HEK293 (cell line): ENCODE data around the gene PRDM11.

Source experiments
- CTCF ChIA-PET: fragments of 350-600 bp; formaldehyde crosslinking; extraction: SDS; loops from one replicate; lab custom pipeline; 2021; ENCODE audit warnings: antibody characterized with exemption; lab: Yijun Ruan, JAX
- POLR2A ChIA-PET: fragments of 300-600 bp; formaldehyde crosslinking; extraction: SDS; loops from one replicate; lab custom pipeline; 2020; ENCODE audit warnings: antibody characterized with exemption, inconsistent platforms; lab: Yijun Ruan, JAX
- H3K27ac ChIP-seq: fragments of 200-500 bp; sonication (Bioruptor generic); 2 replicates; pipeline ENCODE4 v1.5.1; 2014; ENCODE audit warnings: low read depth, low read length, control low read depth, inconsistent platforms; ENCODE audit errors: extremely low read depth
- H3K36me3 ChIP-seq, 2 experiments: fragments of 200-500 bp in 1 of 2; sonication (Bioruptor generic) in 1 of 2; 1 replicate in 1 of 2; 2 replicates in 1 of 2; pipeline ENCODE4 v1.5.1; 2014 to 2017; ENCODE audit warnings: inconsistent platforms in 2 of 2, low read length in 2 of 2; ENCODE audit not compliant: control insufficient read depth in 2 of 2, insufficient read depth in 1 of 2
- H3K4me1 ChIP-seq: fragments of 200-500 bp; sonication (Bioruptor generic); 2 replicates; pipeline ENCODE4 v1.5.1; 2014; ENCODE audit warnings: mild to moderate bottlenecking, low read length, inconsistent platforms; ENCODE audit not compliant: control insufficient read depth, insufficient read depth
- H3K4me3 ChIP-seq: 2 replicates; pipeline ENCODE4 v1.5.1; 2011; ENCODE audit warnings: low read depth, mild to moderate bottlenecking, control low read depth, low read length, moderate library complexity
- H3K9me3 ChIP-seq: fragments of 200-500 bp; sonication (Bioruptor generic); 2 replicates; pipeline ENCODE4 v1.5.1; 2014; ENCODE audit warnings: low read depth, low read length, inconsistent platforms; ENCODE audit not compliant: control insufficient read depth, insufficient read depth
- GLIS1 ChIP-seq: fragments of 450-650 bp; formaldehyde crosslinking; IDR thresholded peaks from 2 replicates; pipeline ENCODE4 v1.5.1; 2016; ENCODE audit warnings: missing biosample characterization, missing genetic modification characterization
- KLF10 ChIP-seq: fragments of 450-650 bp; IDR thresholded peaks from 2 replicates; pipeline ENCODE4 v1.5.1; 2018; ENCODE audit warnings: missing biosample characterization, mild to moderate bottlenecking, missing genetic modification characterization
- KLF17 ChIP-seq: fragments of 450-650 bp; formaldehyde crosslinking; IDR thresholded peaks from 2 replicates; pipeline ENCODE4 v1.5.1; 2016; ENCODE audit warnings: missing biosample characterization, missing genetic modification characterization
- ZBTB6 ChIP-seq: fragments of 450-650 bp; formaldehyde crosslinking; IDR thresholded peaks from 2 replicates; pipeline ENCODE4 v1.5.1; 2017; ENCODE audit warnings: missing biosample characterization, missing genetic modification characterization
- ZNF394 ChIP-seq: fragments of 450-650 bp; formaldehyde crosslinking; IDR thresholded peaks from 2 replicates; pipeline ENCODE4 v1.5.1; 2016; ENCODE audit warnings: missing biosample characterization, missing genetic modification characterization, mild to moderate bottlenecking, moderate library complexity, borderline replicate concordance
- ZNF521 ChIP-seq: fragments of 450-650 bp; formaldehyde crosslinking; IDR thresholded peaks from 2 replicates; pipeline ENCODE4 v1.5.1; 2017; ENCODE audit warnings: missing biosample characterization, mild to moderate bottlenecking, missing genetic modification characterization
- ZNF558 ChIP-seq: fragments of 450-650 bp; formaldehyde crosslinking; IDR thresholded peaks from 2 replicates; pipeline ENCODE4 v1.5.1; 2016; ENCODE audit warnings: missing biosample characterization, missing genetic modification characterization
- ZNF623 ChIP-seq: fragments of 450-650 bp; formaldehyde crosslinking; IDR thresholded peaks from 2 replicates; pipeline ENCODE4 v1.5.1; 2016; ENCODE audit warnings: missing biosample characterization, missing genetic modification characterization
- TF ChIP-seq, protein P1 (sequence below): fragments of 450-650 bp; formaldehyde crosslinking; IDR thresholded peaks from 2 replicates; pipeline ENCODE4 v1.5.1; 2016; ENCODE audit warnings: missing biosample characterization, missing genetic modification characterization
- TF ChIP-seq, protein P2 (sequence below): fragments of 450-650 bp; formaldehyde crosslinking; IDR thresholded peaks from 2 replicates; pipeline ENCODE4 v1.5.1; 2016; ENCODE audit warnings: missing biosample characterization, missing genetic modification characterization
- TF ChIP-seq, protein P3 (sequence below): fragments of 450-650 bp; formaldehyde crosslinking; IDR thresholded peaks from 2 replicates; pipeline ENCODE4 v1.5.1; 2017; ENCODE audit warnings: missing biosample characterization, missing genetic modification characterization
- TF ChIP-seq, protein P4 (sequence below): fragments of 450-650 bp; formaldehyde crosslinking; IDR thresholded peaks from 2 replicates; pipeline ENCODE4 v1.5.1; 2016; ENCODE audit warnings: missing biosample characterization, missing genetic modification characterization

Gene PRDM11

DNA sequence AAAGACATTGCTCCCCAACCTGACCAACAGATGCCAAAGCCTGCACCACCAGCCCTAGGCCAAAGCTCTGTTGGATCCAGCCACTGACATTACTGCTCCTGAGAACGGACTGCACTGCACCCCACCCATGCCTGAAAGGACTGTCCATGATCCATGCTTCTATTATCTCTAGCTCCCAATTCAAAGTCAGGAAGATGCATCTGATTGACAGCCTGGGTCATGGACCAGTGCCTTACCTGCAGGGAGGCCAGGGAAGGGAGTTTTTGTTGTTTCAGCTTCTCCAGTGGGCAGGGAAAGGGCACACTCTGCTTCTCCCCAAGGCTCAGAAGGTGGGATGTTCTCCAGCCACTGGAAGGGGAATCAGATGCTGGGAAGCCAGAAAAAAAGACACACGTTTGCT lies 4.8 kb upstream of the PRDM11 start (continued):
- TF ChIP-seq, protein P1, sequence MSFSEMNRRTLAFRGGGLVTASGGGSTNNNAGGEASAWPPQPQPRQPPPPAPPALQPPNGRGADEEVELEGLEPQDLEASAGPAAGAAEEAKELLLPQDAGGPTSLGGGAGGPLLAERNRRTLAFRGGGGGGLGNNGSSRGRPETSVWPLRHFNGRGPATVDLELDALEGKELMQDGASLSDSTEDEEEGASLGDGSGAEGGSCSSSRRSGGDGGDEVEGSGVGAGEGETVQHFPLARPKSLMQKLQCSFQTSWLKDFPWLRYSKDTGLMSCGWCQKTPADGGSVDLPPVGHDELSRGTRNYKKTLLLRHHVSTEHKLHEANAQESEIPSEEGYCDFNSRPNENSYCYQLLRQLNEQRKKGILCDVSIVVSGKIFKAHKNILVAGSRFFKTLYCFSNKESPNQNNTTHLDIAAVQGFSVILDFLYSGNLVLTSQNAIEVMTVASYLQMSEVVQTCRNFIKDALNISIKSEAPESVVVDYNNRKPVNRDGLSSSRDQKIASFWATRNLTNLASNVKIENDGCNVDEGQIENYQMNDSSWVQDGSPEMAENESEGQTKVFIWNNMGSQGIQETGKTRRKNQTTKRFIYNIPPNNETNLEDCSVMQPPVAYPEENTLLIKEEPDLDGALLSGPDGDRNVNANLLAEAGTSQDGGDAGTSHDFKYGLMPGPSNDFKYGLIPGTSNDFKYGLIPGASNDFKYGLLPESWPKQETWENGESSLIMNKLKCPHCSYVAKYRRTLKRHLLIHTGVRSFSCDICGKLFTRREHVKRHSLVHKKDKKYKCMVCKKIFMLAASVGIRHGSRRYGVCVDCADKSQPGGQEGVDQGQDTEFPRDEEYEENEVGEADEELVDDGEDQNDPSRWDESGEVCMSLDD (tag by site-specific recombination), result no peak
- TF ChIP-seq KLF10 (tag by site-specific recombination), result no peak
- TF ChIP-seq KLF17 (tag by site-specific recombination), result no peak
- no peak for TF ChIP-seq ZNF558 (tag by site-specific recombination)
- TF ChIP-seq ZBTB6 (tag by site-specific recombination), result no peak
- no peak for TF ChIP-seq ZNF394 (tag by site-specific recombination)
- TF ChIP-seq GLIS1 (tag by site-specific recombination), result no peak
- TF ChIP-seq, protein P2, sequence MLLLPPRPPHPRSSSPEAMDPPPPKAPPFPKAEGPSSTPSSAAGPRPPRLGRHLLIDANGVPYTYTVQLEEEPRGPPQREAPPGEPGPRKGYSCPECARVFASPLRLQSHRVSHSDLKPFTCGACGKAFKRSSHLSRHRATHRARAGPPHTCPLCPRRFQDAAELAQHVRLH (tag by site-specific recombination), result no peak

GRCh38 chr11:45142241-45143055 lies 4.0 kb upstream of the PRDM11 start:
- POLR2A ChIA-PET, result interaction anchor here (0.6 kb wide), 1 partner anchor 796 kb away, joined by 3 read pairs; no protein-coding TSS in a partner anchor
- CTCF ChIA-PET, result interaction anchor here (0.6 to 2.7 kb wide), 7 partner anchors 12 to 935 kb away, joined by 3 to 7 read pairs (median 3); no protein-coding TSS in a partner anchor

More at GRCh38 chr11:45142241-45143055, 4.0 kb upstream of the PRDM11 start:
- Histone ChIP-seq H3K27ac (no peak overlapping the region), H3K9me3 (no peaks in the 10 kb centered on the region), H3K4me1 (no peaks in the 10 kb centered on the region), H3K36me3 (no peaks in the 10 kb centered on the region), H3K4me3 (no peak overlapping the region)
- TF ChIP-seq ZNF623 (tag by site-specific recombination) (peak; percentile 36; the same call in 1 of the 2 replicates), ZNF521 (tag by site-specific recombination) (no peak)
- TF ChIP-seq, protein P3, sequence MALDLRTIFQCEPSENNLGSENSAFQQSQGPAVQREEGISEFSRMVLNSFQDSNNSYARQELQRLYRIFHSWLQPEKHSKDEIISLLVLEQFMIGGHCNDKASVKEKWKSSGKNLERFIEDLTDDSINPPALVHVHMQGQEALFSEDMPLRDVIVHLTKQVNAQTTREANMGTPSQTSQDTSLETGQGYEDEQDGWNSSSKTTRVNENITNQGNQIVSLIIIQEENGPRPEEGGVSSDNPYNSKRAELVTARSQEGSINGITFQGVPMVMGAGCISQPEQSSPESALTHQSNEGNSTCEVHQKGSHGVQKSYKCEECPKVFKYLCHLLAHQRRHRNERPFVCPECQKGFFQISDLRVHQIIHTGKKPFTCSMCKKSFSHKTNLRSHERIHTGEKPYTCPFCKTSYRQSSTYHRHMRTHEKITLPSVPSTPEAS (tag by site-specific recombination), result no peak
- TF ChIP-seq, protein P4, sequence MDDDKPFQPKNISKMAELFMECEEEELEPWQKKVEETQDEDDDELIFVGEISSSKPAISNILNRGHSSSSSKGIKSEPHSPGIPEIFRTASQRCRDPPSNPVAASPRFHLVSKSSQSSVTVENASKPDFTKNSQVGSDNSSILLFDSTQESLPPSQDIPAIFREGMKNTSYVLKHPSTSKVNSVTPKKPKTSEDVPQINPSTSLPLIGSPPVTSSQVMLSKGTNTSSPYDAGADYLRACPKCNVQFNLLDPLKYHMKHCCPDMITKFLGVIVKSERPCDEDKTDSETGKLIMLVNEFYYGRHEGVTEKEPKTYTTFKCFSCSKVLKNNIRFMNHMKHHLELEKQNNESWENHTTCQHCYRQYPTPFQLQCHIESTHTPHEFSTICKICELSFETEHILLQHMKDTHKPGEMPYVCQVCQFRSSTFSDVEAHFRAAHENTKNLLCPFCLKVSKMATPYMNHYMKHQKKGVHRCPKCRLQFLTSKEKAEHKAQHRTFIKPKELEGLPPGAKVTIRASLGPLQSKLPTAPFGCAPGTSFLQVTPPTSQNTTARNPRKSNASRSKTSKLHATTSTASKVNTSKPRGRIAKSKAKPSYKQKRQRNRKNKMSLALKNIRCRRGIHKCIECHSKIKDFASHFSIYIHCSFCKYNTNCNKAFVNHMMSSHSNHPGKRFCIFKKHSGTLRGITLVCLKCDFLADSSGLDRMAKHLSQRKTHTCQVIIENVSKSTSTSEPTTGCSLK (tag by site-specific recombination), result no peak
